Peyer's patch (tissue), 4 donors: Measurements from ENCODE around the gene AARS2.

Source experiments
- CTCF ChIP-seq, 6 experiments: fragments of 450-650 bp in 4 of 6; fragments of 200-600 bp in 2 of 6; sonication (generic) in 1 of 6; IDR thresholded peaks; one replicate each; pipeline ENCODE4 v1.5.1; 2017 to 2019; ENCODE audit warnings: antibody characterized with exemption in 6 of 6, mild to moderate bottlenecking in 3 of 6, moderate library complexity in 1 of 6
- POLR2A ChIP-seq, 2 donors: fragments of 450-650 bp; IDR thresholded peaks; one replicate each; pipeline ENCODE4 v1.5.1; 2017; ENCODE audit warnings: antibody characterized with exemption in 2 of 2, mild to moderate bottlenecking in 2 of 2, moderate library complexity in 2 of 2

- TF ChIP-seq POLR2A (IDR thresholded peaks at IDR 0.05) (no peak), CTCF (IDR thresholded peaks at IDR 0.05) (no peak)
These were observed 1.4 kb downstream of the AARS2 start for GRCh38 chr6:44311767-44312166.
